Mesenchymal stem cell (in vitro differentiated cells and primary cell): ENCODE results near the gene FHIT.

Source experiments
- DNase-seq: peaks from one replicate; pipeline ENCODE4 v3.0.0-alpha.2; 2013
- H2AFZ ChIP-seq: one replicate; pipeline ENCODE4 v1.6.1; 2013; ENCODE audit warnings: low read depth, mild to moderate bottlenecking, control low read depth, inconsistent platforms, low read length, moderate library complexity
- H2AK5ac ChIP-seq: 2 replicates; pipeline ENCODE4 v1.6.1; 2013; ENCODE audit warnings: low read length, moderate library complexity, mild to moderate bottlenecking, inconsistent platforms; ENCODE audit not compliant: severe bottlenecking
- H2BK120ac ChIP-seq: one replicate; pipeline ENCODE4 v1.6.1; 2013; ENCODE audit warnings: low read depth, mild to moderate bottlenecking, inconsistent platforms, low read length, moderate library complexity
- H2BK12ac ChIP-seq, 2 experiments: one replicate each; pipeline ENCODE4 v1.6.1; 2013; ENCODE audit warnings: inconsistent platforms in 2 of 2, low read length in 2 of 2, mild to moderate bottlenecking in 2 of 2, moderate library complexity in 2 of 2, control low read depth in 1 of 2
- H2BK15ac ChIP-seq: one replicate; pipeline ENCODE4 v1.6.1; 2013; ENCODE audit warnings: mild to moderate bottlenecking, low read depth, inconsistent platforms; ENCODE audit not compliant: poor library complexity, severe bottlenecking
- H2BK5ac ChIP-seq: 2 replicates; pipeline ENCODE4 v1.6.1; 2013; ENCODE audit warnings: low read depth, mild to moderate bottlenecking, low read length, control low read depth, inconsistent platforms; ENCODE audit not compliant: poor library complexity, severe bottlenecking
- H3K14ac ChIP-seq, 2 experiments: one replicate each; pipeline ENCODE4 v1.6.1; 2013; ENCODE audit warnings: inconsistent platforms in 2 of 2, low read length in 2 of 2, control low read depth in 1 of 2, mild to moderate bottlenecking in 1 of 2, moderate library complexity in 1 of 2
- H3K18ac ChIP-seq, 2 experiments: one replicate each; pipeline ENCODE4 v1.6.1; 2013; ENCODE audit warnings: inconsistent platforms in 2 of 2, low read length in 2 of 2, control low read depth in 1 of 2, low read depth in 1 of 2, mild to moderate bottlenecking in 1 of 2
- H3K23ac ChIP-seq, 2 experiments: one replicate each; pipeline ENCODE4 v1.6.1; 2013; ENCODE audit warnings: inconsistent platforms in 2 of 2, low read length in 2 of 2, mild to moderate bottlenecking in 2 of 2, moderate library complexity in 2 of 2, control low read depth in 1 of 2
- H3K27ac ChIP-seq: 2 replicates; pipeline ENCODE4 v1.5.1; 2013; ENCODE audit warnings: mild to moderate bottlenecking, moderate library complexity, low read length, control low read depth, inconsistent platforms; ENCODE audit not compliant: poor library complexity, severe bottlenecking
- H3K27me3 ChIP-seq, 2 experiments: 2 replicates each; pipeline versions ENCODE4 v1.6.1 to v1.7.0; 2013; ENCODE audit warnings: low read length in 2 of 2, mild to moderate bottlenecking in 2 of 2, moderate library complexity in 2 of 2, control low read depth in 1 of 2, inconsistent platforms in 1 of 2; ENCODE audit not compliant: control insufficient read depth in 1 of 2, insufficient read depth in 1 of 2
- H3K36me3 ChIP-seq, 2 experiments: 2 replicates each; pipeline versions ENCODE4 v1.6.1 to v1.7.0; 2013; ENCODE audit warnings: low read length in 2 of 2, control low read depth in 1 of 2, inconsistent platforms in 1 of 2, low read depth in 1 of 2, mild to moderate bottlenecking in 1 of 2; ENCODE audit not compliant: insufficient read depth in 2 of 2, control insufficient read depth in 1 of 2
- H3K4ac ChIP-seq, 2 experiments: one replicate each; pipeline ENCODE4 v1.6.1; 2013; ENCODE audit warnings: inconsistent platforms in 2 of 2, low read length in 2 of 2, mild to moderate bottlenecking in 2 of 2, moderate library complexity in 2 of 2, control low read depth in 1 of 2, low read depth in 1 of 2
- H3K4me1 ChIP-seq: 2 replicates; pipeline ENCODE4 v1.6.1; 2013; ENCODE audit warnings: low read depth, low read length, control low read depth; ENCODE audit not compliant: control insufficient read depth, insufficient read depth
- H3K4me2 ChIP-seq: 2 replicates; pipeline ENCODE4 v1.6.1; 2013; ENCODE audit warnings: low read length, mild to moderate bottlenecking, inconsistent platforms; ENCODE audit not compliant: poor library complexity, severe bottlenecking
- H3K4me3 ChIP-seq, 2 experiments: 2 replicates each; pipeline versions ENCODE4 v1.5.1 to v1.7.0; 2013; ENCODE audit warnings: low read length in 2 of 2, mild to moderate bottlenecking in 2 of 2, control low read depth in 1 of 2, low read depth in 1 of 2; ENCODE audit not compliant: insufficient read depth in 1 of 2
- H3K79me1 ChIP-seq: replicated peaks from 2 replicates; pipeline ENCODE4 v1.6.1; 2013; ENCODE audit warnings: mild to moderate bottlenecking, control low read depth, low read length, inconsistent platforms; ENCODE audit not compliant: poor library complexity, severe bottlenecking
- H3K9ac ChIP-seq: 2 replicates; pipeline ENCODE4 v1.7.0; 2013; ENCODE audit warnings: mild to moderate bottlenecking, low read length, moderate library complexity
- H3K9me3 ChIP-seq: 2 replicates; pipeline ENCODE4 v1.7.0; 2013; ENCODE audit warnings: mild to moderate bottlenecking, low read length; ENCODE audit not compliant: control insufficient read depth
- H4K8ac ChIP-seq: one replicate; pipeline ENCODE4 v1.6.1; 2013; ENCODE audit warnings: inconsistent platforms, mild to moderate bottlenecking, low read length, moderate library complexity
- H4K91ac ChIP-seq: one replicate; pipeline ENCODE4 v1.6.1; 2013; ENCODE audit warnings: mild to moderate bottlenecking, low read length, inconsistent platforms
- WGBS: methylation state at CpG from one replicate; pipeline ENCODE4 v1.1.7; 2013; ENCODE audit warnings: mixed read lengths; 5-methylcytosine and 5-hydroxymethylcytosine counted together

Gene FHIT

DNA sequence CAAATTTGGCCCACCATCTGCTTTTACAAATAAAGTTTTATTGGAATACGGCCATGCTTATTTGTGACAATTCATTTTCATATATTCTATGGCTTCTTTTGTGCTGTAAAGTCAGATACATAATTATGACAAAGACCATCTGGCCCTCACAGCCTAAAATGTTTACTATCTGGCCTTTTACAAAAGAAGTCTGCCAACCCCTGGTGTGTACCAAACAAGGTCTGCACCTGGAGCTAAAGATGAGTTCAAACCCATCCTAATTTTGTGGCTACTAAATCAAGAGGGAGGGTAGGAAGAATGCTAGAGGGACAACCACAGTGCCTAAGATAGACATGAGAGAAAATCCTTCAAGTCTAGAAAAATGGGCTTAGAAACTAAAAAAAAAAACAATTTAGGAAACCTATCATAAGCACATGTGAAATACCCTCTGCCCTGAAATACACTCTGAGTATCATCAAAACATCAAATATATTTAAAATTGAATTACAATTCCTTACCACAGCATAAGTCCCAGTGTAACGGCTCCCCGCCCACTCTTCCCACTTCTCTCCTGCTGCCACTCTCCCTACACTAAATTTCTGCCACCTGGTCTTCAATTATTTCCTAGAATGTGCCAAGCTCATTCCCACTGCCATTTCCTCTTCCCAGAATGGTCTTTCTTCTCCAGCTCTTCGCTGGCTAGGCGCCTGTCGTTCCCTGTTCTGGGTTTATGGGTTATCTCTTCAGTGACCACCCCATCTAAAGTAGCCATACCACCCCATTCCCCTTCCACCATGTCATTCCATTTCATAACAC, 1250.7 kb downstream of the FHIT start:
- Histone ChIP-seq H3K23ac (no peak overlapping the region), H2BK5ac (no peak overlapping the region), H3K18ac (no peak overlapping the region), H2BK120ac (no peak overlapping the region), H2BK15ac (no peak overlapping the region), H3K79me1 (no peaks in the 10 kb centered on the region), H3K4me1 (no peaks in the 10 kb centered on the region), H3K14ac (no peak overlapping the region), H4K8ac (no peak overlapping the region), H3K4me2 (no peak overlapping the region), H3K9me3 (peaks cover 3% of the 10 kb centered on the region), H2BK12ac (no peak overlapping the region), H3K4me3 (no peak overlapping the region), H4K91ac (no peak overlapping the region), H3K36me3 (no peaks in the 10 kb centered on the region), H2AK5ac (no peak overlapping the region), H3K27ac (no peak overlapping the region), H2AFZ (no peak overlapping the region), H3K9ac (no peak overlapping the region), H3K27me3 (no peaks in the 10 kb centered on the region), H3K4ac (no peak overlapping the region)
- WGBS, result 94% methylated on average over 5 of the region's 6 CpGs
- no peak for DNase-seq

DNA sequence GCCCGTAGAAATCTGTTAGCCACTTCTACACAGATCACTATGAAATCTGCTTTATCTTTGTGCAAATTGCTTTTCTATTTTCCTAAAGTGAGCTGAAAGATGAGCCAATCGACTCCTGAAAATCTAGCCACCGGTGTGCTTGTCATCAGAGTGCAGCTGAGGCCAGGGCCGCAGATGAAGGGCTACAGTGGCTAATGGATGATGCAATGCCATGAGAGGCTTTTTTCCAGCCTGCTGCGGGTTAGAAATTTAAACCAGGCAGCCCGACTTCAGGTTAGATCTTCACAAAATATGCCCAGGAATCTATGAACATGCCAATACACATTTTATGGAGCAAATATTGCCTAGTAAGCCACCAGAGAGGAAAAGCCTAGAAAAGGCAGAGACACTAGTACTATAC, 1253.2 kb downstream of the FHIT start:
- Histone ChIP-seq H3K27me3 (no peaks in the 10 kb centered on the region), H2AK5ac (no peak overlapping the region), H3K4me1 (no peaks in the 10 kb centered on the region), H3K18ac (no peak overlapping the region), H3K36me3 (no peaks in the 10 kb centered on the region), H2BK120ac (no peak overlapping the region), H2BK12ac (no peak overlapping the region), H3K9ac (no peak overlapping the region), H4K91ac (no peak overlapping the region), H4K8ac (no peak overlapping the region), H3K9me3 (peaks cover 3% of the 10 kb centered on the region), H3K4ac (no peak overlapping the region), H3K4me3 (no peak overlapping the region), H3K4me2 (no peak overlapping the region), H2BK15ac (no peak overlapping the region), H3K23ac (no peak overlapping the region), H2BK5ac (no peak overlapping the region), H2AFZ (no peak overlapping the region), H3K79me1 (no peaks in the 10 kb centered on the region), H3K27ac (no peak overlapping the region), H3K14ac (no peak overlapping the region)
- WGBS, result 72% methylated on average over 6 of the region's 6 CpGs
- no peak for DNase-seq

DNA sequence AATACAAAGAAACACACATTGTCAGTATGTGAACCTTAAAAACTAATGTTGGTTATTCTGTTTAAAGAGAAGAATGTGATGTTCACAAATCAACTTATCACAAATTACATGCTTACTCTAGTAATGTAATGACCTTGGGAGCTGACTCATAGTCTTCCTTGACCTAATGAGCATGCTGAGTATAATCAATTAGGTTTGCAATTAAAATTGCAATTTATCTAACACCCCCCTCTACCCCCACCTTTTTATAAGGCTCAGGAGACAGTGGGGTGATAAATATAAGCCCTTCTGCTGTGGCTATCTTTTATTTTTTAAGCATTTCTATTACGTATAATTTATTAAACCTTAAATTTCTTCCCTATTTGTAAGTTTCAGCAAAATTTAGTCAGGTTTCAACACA, 1253.7 kb downstream of the FHIT start:
- Histone ChIP-seq H3K27me3 (no peaks in the 10 kb centered on the region), H3K4me3 (no peak overlapping the region), H3K9me3 (peaks cover 3% of the 10 kb centered on the region), H3K79me1 (no peaks in the 10 kb centered on the region), H2AK5ac (no peak overlapping the region), H3K23ac (no peak overlapping the region), H4K91ac (no peak overlapping the region), H3K18ac (no peak overlapping the region), H3K9ac (no peak overlapping the region), H2BK5ac (no peak overlapping the region), H4K8ac (no peak overlapping the region), H3K36me3 (no peaks in the 10 kb centered on the region), H2BK15ac (no peak overlapping the region), H3K14ac (no peak overlapping the region), H3K27ac (no peak overlapping the region), H3K4ac (no peak overlapping the region), H3K4me2 (no peak overlapping the region), H2BK12ac (no peak overlapping the region), H2BK120ac (no peak overlapping the region), H3K4me1 (no peaks in the 10 kb centered on the region), H2AFZ (no peak overlapping the region)
- 100% methylated on average over 1 of the region's 1 CpG for WGBS
- no peak for DNase-seq

DNA sequence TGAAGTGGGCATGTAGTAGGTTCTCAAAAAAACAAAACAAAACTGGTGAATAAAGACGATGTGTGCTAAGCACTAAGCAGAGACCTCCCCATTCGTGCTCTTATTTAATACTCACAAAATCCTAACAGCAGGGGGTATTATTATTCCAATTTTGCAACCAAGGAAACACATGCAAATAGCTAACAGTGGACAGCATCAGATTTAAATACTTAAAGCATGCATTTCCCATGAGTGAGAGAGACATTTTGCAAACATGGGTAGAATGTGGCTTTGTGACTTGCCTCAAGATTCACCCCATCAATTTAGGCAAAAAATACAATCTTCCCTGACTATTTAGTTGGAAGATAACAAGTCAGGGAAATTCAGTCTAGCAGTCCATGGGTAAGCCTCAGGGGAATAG, 1255.2 kb downstream of the FHIT start:
- Histone ChIP-seq H3K14ac (no peak overlapping the region), H3K27ac (no peak overlapping the region), H3K4ac (no peak overlapping the region), H3K18ac (no peak overlapping the region), H3K27me3 (no peaks in the 10 kb centered on the region), H3K4me3 (no peak overlapping the region), H3K9me3 (no peaks in the 10 kb centered on the region), H2AK5ac (no peak overlapping the region), H4K91ac (no peak overlapping the region), H2BK12ac (no peak overlapping the region), H3K9ac (no peak overlapping the region), H3K4me2 (no peak overlapping the region), H3K4me1 (no peaks in the 10 kb centered on the region), H4K8ac (no peak overlapping the region), H2BK5ac (no peak overlapping the region), H2BK120ac (no peak overlapping the region), H2BK15ac (no peak overlapping the region), H2AFZ (no peak overlapping the region), H3K23ac (no peak overlapping the region), H3K36me3 (no peaks in the 10 kb centered on the region), H3K79me1 (no peaks in the 10 kb centered on the region)
- DNase-seq, result no peak
- 83% methylated on average over 2 of the region's 2 CpGs for WGBS
